EH (cell line): Measurements from ENCODE around the gene NKAIN1.

Source experiments
- DNase-seq: peaks from one replicate; pipeline ENCODE4 v3.0.0-alpha.2; 2015; ENCODE audit warnings: low read depth

Gene NKAIN1

DNA sequence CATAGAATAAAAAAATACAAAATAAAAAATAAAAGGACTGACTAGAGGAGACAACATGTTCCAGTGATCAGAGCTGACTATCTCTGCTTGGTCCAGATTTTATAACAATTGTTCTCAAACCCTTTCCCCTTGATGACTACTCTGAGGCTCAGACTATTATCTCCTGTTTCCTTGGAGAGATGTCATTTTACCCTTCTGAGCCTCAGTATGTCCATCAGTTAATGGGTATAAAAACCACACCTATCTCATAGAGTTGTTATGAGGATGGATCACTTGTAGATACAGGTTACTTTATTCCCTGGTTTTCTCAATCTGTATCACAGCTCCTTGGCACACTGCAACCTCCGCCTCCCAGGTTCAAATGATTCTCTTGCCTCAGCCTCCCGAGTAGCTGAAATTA lies 7.0 kb downstream of the NKAIN1 start:
- DNase-seq, result no peak

DNA sequence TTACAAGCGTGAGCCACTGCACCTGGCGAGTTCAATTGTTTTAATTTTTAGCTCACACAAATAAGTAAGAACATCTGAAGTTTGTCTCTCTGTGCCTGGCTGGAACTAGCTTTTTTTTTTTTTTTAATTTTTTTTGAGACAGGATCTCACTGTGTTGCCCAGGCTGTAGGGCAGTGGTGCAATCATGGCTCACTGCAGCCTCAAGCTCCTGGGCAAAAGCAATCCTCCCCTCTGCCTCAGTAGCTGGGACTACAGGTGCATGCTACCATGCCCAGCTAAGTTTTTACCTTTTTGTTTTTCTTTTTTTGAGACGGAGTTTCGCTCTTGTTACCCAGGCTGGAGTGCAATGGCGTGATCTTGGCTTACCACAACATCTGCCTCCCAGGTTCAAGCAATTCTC lies 7.9 kb downstream of the NKAIN1 start:
- DNase-seq, result no peak

- DNase-seq, result no peak
These were observed 9.3 kb downstream of the NKAIN1 start for GRCh38 chr1:31230378-31230777.

GRCh38 chr1:31228986-31229385 lies 10.7 kb downstream of the NKAIN1 start:
- no peak for DNase-seq

- peak; percentile 30 for DNase-seq
These were observed 11.7 kb downstream of the NKAIN1 start for GRCh38 chr1:31227891-31228568.

DNA sequence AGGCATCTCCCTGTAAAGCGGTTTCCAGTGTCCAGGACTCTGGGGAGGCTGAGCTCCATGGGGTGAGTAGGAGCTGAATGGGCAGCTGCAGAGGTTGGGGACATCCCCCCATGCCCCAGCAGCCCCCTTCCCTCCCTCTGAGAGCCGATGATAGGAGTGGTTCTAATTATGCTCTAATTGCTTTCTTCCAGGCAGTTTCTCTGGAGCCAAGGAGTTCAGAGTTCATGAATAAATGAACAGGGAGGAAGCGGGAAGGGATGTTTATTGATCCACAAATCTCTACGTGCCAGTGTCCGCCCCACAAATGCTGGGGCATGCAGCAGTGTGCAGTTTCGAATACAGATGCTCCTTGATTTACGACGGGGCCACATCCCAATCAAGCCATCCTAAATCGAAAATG lies 15.6 kb downstream of the NKAIN1 start:
- no peak for DNase-seq

DNA sequence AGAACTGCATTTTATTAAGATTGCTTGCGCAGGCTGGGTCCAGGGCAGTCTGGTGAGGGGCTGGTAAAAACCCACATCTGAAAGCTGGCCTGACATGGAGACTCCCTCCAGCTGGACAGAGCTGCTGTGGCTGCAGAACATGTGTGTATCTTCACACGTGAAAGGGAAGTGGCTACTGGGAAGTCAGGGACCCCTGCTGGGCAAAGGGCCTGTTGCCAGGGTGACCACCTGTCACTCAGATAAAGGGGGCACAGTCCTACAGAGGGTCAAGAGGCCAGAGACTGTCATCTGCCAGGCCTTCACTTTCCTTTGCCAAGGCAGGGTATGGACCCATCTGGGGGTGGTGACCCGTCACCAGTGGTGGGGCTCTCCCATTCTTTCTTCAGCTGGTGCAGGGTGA lies 17.5 kb downstream of the NKAIN1 start:
- DNase-seq, result no peak

GRCh38 chr1:31221072-31221471 lies 18.6 kb downstream of the NKAIN1 start:
- DNase-seq, result no peak

DNA sequence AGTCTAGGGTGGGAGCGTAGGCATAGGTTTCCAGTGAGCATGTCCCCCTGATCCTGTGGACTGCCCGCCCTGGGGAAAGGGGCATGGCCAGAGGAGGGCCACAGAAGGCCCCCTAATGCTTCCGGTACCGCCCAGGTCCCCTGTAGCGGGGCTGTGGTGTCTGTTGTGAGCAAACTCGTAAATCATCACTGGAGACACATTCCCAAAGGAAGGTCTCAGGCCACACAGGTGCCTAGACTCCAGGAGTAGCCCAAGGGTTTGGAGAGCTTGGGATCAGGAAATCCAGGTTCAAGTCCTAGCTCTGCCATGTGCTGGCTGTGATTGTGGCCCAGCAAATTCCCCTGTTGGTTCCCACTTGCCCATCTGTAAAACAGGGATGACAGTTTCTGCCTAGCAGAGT lies 20.2 kb downstream of the NKAIN1 start:
- DNase-seq, result no peak

GRCh38 chr1:31218705-31219104 lies 21.0 kb downstream of the NKAIN1 start:
- DNase-seq, result no peak

DNA sequence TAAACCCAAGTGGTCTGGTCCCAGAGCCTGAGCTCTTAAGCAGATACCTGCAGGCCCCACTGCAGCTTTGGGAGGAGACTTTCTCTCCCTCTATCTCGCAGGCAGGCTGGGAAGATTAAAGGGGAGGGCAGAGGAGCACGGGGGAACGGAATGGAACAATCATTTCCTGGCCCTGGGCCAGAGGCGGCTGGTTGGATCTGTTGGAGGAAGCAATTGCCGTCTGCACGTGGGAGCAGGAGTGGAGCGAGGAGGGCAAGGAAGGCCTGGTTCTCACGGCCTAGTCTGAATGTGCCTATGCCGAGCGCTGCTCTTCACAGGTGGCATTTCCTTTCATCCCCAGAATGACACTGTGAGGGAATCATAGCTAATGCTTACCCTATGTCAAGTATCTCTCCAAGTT lies 23.7 kb downstream of the NKAIN1 start:
- DNase-seq, result peak; percentile 57

DNA sequence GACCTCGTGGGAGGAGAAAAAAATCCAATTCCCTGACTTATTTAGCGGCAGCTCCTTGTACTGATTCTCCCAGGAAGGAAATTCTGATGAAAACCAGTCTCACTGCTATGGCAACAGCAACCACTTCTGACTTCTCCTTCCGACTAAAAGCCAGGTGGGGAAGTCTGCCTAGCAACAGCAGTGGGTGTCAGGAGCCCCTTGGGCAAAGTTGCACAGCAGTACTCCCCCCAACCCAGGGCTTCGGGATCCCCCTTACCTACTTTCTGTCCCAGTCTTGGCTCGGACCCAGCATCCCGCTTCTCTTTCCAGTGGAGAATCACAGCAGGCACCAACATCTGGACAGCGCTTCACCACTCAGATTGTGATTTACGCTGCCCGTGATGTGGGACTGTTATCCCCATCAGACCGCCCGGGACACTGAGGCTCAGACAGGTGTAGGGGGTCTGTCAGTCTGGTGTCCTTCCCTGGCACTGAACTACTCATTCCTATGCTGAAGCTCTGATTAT lies 24.6 kb downstream of the NKAIN1 start:
- peak; percentile 3 for DNase-seq

GRCh38 chr1:31214316-31215064 lies 25.2 kb downstream of the NKAIN1 start:
- no peak for DNase-seq

GRCh38 chr1:31208361-31208945 lies 31.2 kb downstream of the NKAIN1 start:
- DNase-seq, result no peak

DNA sequence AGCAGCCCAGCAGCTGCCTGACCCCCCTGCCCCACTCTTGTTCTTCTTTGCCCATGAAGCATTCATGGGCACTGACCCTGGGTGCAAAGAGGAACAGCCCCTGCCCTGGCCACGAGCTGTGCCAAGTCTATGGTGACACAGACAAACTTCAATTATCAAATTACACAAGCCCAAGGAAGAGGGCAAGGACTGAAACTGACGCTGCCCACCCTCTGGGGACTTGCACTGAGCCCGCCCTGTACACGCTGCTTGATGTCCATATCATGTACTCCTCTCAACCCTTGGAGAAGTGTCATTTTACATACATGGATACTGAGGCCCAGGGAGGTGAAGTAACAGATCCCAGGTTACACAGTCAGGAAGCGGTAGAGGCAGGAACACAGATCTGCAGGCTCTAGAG lies 32.1 kb downstream of the NKAIN1 start:
- DNase-seq, result no peak

- no peak for DNase-seq
These were observed 32.6 kb downstream of the NKAIN1 start for GRCh38 chr1:31207046-31207445.

- no peak for DNase-seq
These were observed 36.5 kb downstream of the NKAIN1 start for GRCh38 chr1:31203215-31203614.

GRCh38 chr1:31201931-31202360 lies 37.7 kb downstream of the NKAIN1 start:
- DNase-seq, result no peak

GRCh38 chr1:31199949-31200348 lies 39.7 kb downstream of the NKAIN1 start:
- DNase-seq, result no peak

DNA sequence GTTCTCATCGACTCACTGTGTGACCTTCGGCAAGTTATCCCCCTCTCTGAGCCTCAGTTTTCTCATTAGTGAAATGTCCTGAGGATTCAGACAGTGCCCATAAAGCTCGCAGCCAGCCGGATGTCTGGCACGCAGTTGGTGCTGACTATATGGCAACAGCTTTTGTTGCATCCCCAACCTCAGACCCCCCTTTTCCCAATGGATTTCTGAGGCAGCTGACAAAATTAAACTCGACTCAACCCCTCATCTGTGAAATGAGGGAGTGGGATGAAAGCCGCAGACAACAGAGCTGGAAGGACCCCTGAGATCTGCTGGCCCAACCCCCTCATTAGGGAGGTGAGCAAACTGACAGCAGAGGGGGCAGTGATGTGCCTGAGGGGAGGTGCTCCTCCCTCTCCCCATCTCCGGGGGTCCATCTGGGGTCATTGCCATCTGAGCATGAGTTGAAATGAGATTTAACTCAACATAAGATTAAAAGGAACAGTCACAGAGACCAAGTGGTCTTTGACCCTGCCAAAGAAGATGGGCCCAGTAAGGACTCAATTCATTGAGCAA lies 40.4 kb downstream of the NKAIN1 start:
- no peak for DNase-seq

- DNase-seq, result no peak
These were observed 41.1 kb downstream of the NKAIN1 start for GRCh38 chr1:31198600-31198999.

- no peak for DNase-seq
These were observed 41.5 kb downstream of the NKAIN1 start for GRCh38 chr1:31198150-31198549.

DNA sequence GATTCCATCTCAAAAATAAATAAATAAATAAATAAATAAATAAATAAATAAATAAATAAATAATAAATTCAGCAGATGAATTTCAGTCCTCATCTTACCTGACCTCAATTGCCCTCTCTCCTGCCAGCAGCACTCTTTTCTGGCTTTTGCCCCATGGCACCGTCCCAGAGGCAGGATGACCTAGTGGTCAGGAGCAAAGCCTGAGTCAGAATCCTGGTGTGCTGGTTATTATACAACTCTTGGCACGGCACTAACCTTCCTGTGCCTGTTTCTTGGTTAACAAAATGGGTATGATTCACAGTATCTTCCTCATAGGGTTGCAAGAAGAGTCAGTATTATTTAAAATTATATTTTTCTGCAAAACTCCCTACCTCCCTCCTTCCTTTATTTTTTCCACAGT lies 43.0 kb downstream of the NKAIN1 start:
- peak; percentile 61 for DNase-seq
